GM21737 (cell line): ENCODE data around the gene DMPK.
"Not testable (repeated sequence)": the region's sequence is repeated elsewhere in the genome, so short reads cannot be mapped to it uniquely, and the experiment has no call there.

Experiments used
- ATAC-seq: cut with Tn5 transposase; IDR thresholded peaks from one replicate; pipeline ENCODE4 v1.9.1; 2021; ENCODE audit warnings: mild to moderate bottlenecking, moderate library complexity; ENCODE audit not compliant: unreplicated experiment

Gene DMPK

DNA sequence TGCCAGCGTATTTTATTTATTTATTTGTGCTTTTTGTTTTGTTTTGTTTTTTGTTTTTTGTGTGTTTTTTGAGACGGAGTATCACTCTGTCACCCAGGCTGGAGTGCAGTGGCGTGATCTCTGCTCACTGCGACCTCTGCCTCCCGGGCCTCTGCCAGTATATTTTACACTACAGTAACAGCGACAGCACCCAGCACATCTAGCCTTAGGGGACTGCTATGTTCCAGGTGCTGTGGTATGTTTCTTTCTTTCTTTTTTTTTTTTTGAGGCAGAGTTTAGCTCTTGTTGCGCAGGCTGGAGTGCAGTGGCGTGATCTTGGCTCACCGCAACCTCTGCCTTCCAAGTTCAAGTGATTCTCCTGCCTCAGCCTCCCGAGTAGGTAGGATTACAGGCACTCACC is 30.8 kb downstream of the DMPK start:
- not testable (repeated sequence) for ATAC-seq

DNA sequence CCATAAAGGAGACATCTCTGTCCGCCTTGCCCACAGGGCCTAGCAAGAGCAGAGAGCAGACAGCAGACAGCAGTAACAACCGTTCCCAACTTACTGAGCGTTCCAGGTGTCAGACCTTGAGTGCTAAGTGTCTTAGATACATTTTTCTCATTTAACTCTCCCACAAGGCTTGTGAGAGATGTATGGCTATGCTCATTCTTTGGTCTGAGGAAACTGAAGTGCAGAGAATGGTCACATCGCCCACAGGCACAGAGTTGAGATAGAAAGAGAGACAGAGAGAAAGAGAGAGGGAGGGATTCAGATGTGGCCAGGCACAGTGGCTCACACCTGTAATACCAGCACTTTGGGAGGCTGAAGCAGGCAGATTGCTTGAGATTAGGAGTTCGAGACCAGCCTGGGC is 34.8 kb downstream of the DMPK start:
- no peak for ATAC-seq

DNA sequence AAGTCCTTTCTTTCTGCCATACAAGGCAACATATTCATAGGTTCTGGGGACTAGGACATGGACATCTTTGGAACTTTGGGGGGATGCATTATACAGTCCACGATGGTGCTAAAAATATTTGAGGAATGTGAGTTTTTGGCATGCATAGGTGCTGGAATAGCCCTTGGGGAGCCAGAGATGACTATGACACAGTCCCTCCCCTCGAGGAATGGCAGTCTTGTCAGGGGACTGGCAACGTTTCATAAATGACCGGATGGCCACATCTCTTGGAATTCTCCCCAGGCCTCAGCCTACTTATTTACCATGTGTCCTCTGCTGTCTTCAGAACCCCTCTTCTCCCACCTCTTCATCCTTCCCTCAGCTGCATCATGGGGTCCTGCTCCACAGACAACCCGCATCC is 35.4 kb downstream of the DMPK start:
- ATAC-seq: no peak

DNA sequence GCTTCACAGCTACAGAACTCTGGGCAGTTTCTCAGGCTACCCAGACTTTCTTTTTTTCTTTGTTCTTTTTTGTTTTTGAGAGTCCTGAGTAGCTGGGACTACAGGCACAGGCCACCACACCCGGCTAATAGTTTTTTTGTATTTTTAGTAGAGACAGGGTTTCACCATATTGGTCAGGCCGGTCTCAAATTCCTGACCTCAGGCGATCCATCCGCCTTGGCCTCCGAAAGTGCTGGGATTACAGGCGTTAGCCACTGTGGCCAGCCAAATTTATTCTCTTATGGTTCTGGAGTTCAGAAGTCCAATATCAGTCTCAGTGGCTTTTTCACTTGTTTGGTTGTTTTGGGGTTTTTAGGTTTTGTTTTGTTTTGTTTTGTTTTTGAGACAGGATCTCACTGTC is 36.7 kb downstream of the DMPK start:
- ATAC-seq: no peak

DNA sequence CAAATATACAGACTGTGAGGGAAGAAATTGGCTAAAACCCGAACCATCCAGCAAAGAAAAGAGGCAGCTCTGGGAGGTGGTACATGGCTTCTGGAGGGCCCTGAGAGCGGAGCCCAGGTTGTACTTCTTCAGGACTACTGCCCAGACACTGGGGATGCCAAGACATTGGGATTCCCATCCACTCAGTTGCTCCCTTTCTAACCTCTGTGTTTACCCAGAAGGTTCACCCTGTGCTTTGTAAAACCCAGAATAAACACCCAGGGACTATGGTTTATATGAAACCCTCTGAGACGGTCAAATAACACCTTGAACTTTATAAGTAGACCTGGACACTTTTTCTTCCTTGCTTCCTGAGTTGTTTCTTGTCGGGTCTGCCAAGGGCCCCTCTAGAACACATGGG is 39.3 kb downstream of the DMPK start:
- no peak for ATAC-seq

DNA sequence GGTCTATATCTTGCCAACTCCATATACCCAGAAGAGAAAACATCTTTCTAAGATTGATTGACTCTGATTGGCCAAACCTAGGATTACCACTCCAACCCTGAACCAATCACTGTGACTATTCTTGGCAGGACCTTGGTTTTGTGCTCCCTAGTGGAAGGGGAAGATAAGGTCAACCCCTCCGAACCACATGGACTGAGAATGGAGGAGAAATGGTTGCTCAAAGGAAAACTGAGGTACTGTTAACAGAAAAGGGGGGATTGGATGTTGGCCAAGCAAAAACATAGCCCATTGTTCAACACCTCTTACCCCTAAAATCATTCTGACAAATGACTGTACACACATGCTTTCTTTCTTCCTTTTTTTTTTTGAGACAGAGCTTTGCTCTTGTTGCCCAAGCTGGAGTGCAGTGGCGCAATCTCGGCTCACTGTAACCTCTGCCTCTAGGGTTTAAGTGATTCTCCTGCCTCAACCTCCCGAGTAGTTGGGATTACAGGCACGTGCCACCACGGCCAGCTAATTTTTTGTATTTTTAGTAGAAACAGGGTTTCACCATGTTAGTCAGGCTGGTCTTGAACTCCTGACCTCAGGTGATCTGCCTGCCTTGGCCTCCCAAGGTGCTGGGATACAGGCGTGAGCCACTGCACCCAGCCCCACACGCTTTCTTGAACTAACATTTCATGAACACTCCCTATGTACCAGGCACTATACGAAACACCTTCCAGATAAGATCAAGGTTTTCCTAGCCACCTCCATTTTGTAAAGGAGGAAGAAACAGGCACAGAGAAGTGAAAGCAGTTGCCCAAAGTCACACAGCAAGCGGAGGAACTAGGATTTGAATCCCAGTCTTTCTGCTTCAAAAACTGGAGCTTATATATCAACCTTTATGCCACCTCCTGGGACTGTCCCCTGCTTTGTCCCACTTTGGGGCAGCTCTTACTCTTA is 42.5 kb downstream of the DMPK start:
- ATAC-seq: no peak

DNA sequence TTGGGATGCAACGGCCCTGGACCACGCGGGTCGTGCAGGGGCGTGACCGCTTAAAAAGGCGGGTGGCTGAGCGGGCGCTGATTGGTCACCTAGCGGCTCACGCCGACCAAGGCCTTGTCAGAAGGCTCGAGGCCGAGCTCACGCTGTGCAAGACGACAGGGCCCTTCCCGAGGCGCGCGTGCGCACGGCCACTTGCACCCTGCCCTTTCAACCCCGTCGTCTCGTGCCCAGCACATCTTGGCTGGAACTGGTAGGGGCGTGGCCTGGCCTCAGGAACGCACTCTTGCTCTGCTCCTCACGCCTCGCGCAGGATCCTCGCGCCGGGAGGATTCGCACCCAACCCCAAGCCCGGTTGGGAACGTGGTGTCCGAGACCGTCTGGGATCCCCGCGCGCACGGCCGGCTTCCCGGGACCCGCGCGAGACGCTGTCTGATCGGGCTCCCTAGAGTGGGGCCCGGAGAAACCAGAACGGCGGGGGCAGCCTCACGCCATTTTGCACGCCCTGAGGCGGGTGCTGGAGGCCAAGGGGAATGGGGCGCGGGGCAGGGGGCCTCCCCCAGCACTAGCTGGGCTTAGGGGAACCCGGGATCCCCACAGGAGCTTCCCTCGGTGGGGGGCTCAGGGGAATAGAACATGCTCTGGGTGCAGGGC is 49.0 kb downstream of the DMPK start, which contains the start of gene MEIOSIN:
Gene MEIOSIN, plus strand, starts transcription at position 280 of the 651 bp plus-strand sequence. CDS start 1,938 bp downstream, outside the sequence.
- no peak for ATAC-seq

DNA sequence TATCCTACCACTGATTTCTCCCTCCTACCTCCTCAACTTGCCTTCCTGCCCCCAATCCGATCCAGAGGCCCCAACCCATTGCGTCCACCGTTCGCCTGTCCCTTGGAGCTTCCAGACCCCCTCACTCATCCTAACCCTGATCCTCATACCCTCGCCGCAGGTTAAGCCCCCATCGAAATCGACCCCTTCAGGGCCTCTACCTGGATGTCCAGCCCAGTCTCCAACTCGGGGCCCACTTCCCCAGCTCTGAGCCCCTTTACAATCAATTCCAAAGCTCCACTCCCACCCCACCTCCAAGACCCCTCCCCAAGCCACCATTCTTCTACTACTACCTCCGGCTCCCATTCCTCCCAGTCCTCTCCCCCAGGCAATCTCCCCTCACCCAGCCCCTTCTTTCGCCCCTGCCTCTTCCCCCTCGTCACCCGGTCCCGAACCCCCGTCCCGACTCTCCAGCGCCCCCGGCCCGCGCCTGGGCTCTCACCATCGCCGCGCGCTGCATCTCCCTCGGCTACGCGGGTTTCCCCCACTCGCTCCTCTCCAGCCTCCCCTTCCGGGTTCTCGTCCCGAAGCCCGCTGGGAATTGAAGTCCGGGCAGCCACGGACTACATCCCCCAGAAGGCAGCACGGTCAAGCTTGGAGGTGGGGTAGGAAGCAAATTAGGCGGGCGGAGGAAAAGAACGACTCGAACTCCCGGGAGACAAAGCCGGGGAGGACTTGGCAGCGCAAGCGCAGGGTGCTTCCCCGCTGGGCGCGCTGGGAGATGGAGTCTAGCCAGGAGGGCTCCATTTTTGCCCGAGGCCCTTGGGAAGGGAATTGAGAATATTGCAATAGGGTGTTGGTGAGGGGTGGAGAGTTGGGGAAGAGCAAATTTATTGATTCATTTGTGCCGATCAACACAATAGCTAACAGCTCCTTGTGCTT is 51.7 kb downstream of the DMPK start, which contains the start of gene FBXO46:
Gene FBXO46, minus strand, starts transcription at position 529 of the 921 bp plus-strand sequence. CDS start 17,401 bp downstream, outside the sequence.
- ATAC-seq: peak; percentile 93

DNA sequence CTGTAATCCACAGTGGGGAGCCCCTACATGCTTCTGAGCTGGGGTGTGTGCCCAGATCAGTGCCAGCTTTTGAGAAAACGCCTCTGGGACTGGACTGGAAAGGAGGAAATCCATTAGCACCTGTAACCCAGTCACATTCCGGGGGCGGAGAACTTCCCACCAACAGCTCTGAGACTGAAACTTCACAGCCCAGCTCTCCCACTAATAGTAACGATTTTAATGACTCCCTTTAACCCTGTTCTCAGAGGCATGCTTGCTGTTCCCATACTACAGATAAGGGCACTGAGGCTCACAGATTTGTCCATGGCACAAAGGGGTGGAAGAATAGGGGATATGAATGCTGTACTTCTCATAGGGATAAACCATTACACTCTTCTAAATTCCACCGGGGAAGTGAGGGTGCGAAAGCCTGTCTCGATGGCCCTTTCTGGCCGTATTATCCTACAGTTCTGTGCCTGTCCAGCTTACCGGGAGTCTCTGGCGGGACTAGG is 52.4 kb downstream of the DMPK start:
- ATAC-seq: no peak

DNA sequence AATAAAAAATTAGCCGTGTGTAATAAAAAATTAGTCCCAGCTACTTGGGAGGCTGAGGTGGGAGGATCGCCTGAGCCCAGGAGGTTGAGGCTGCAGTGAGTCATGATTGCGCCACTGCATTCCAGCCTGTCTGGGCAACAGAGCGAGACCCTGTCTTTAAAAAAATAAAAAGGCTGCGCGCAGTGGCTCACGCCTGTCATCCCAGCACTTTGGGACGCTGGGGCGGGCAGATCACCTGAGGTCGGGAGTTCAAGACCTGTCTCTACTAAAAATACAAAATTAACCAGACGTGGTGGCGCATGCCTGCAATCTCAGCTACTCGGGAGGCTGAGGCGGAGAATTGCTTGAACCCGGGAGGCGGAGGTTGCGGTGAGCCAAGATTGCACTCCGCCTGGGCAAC is 53.6 kb downstream of the DMPK start:
- ATAC-seq: not testable (repeated sequence)

DNA sequence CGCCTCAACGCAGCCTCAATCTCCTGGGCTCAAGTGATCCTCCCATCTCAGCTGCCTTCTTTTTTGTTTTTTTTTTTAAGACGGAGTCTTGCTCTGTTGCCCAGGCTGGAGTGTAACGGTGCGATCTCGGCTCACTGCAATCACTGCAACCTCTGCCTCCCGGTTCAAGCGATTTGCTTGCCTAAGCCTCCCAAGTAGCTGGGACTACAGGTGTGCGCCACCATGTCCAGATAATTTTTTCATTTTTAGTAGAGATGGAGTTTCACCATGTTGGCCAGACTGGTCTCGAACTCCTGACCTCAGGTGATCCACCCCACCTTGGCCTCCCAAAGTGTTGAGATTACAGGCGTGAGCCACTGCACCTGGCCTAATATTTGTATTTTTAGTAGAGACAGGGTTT is 62.2 kb downstream of the DMPK start:
- ATAC-seq: not testable (repeated sequence)
